ENCODE measurements around the gene UBXN6. TPM values are rescaled to one million over a fixed set of nuclear protein-coding genes. Genes with fewer than 3 reads are reported as not detected.

Gene UBXN6
- total RNA-seq, 1 experiment from 2014 or later = 34.1 TPM

- Histone ChIP-seq H3K27me3 (ENCODE audit: insufficient read depth, low read length) (no peaks in the 10 kb centered on the region), H4K91ac (ENCODE audit: insufficient read length, low read depth, low read length) (no peak overlapping the region), H3K4me1 (ENCODE audit: insufficient read depth, low read length) (no peaks in the 10 kb centered on the region), H3K14ac (ENCODE audit: insufficient read depth, low read length) (no peak overlapping the region; the same call in 1 of the 2 replicates), H3K4ac (ENCODE audit: low read depth, low read length) (no peak overlapping the region), H2AK5ac (ENCODE audit: insufficient read length, low read length) (no peak overlapping the region), H4K5ac (ENCODE audit: insufficient read length, low read depth, low read length) (no peak overlapping the region), H3K18ac (ENCODE audit: insufficient read length, low read depth, low read length) (no peak overlapping the region), H2BK12ac (ENCODE audit: insufficient read length, low read depth, low read length) (no peak overlapping the region), H2BK15ac (ENCODE audit: low read depth, low read length) (no peak overlapping the region), H3K79me2 (ENCODE audit: insufficient read depth, low read length) (no peaks in the 10 kb centered on the region), H3K23ac (ENCODE audit: insufficient read length, low read depth, low read length) (no peak overlapping the region), H3K56ac (ENCODE audit: insufficient read length, low read depth, low read length) (no peak overlapping the region), H3T11ph (ENCODE audit: low read length) (no peak overlapping the region), H2AFZ (ENCODE audit: low read length) (no peak overlapping the region), H3K27ac (ENCODE audit: insufficient read length, low read depth, low read length) (no peak overlapping the region), H3K9ac (ENCODE audit: extremely low read depth, insufficient read length, low read length) (no peak overlapping the region), H4K20me1 (ENCODE audit: control insufficient read depth, insufficient read depth, insufficient read length) (no peaks in the 10 kb centered on the region), H2BK20ac (ENCODE audit: low read depth, low read length, poor library complexity, severe bottlenecking) (no peak overlapping the region), H3K4me2 (ENCODE audit: insufficient read depth, insufficient read length, low read length) (no peak overlapping the region), H3K23me2 (ENCODE audit: insufficient read length, low read depth, low read length, poor library complexity, severe bottlenecking) (peaks cover 2% of the 10 kb centered on the region), H4K8ac (replicated peaks; ENCODE audit: insufficient read length, low read depth, low read length) (no peak overlapping the region), H2BK120ac (ENCODE audit: low read depth, low read length, poor library complexity, severe bottlenecking) (no peak overlapping the region), H3K79me1 (ENCODE audit: insufficient read depth, low read depth, low read length, poor library complexity, severe bottlenecking) (no peaks in the 10 kb centered on the region), H3K9me3 (ENCODE audit: control insufficient read depth, low read depth, low read length) (no peaks in the 10 kb centered on the region), H2BK5ac (ENCODE audit: insufficient read length, low read length) (no peak overlapping the region)
- no CpG with 5 or more reads among the region's 34 CpGs for WGBS (ENCODE audit: extremely low coverage, insufficient read length, low lambda C conversion rate)
- H3K4me3 Mint-ChIP-seq = no peak overlapping the region
- no peak overlapping the region for H3K27ac Mint-ChIP-seq
- no peaks in the 10 kb centered on the region for H3K9me3 Mint-ChIP-seq
- no peak for TF ChIP-seq CTCF (conservative IDR thresholded peaks at IDR 0.05)
- DNase-seq = no peak
- H3K36me3 Mint-ChIP-seq (ENCODE audit: insufficient read depth in 1 of 3, low read depth in 3 of 3) = peaks cover 12 to 39% (median 30%) of the 10 kb centered on the region in 3 experiments; a peak in 6 of 7 replicates
- H3K27me3 Mint-ChIP-seq (ENCODE audit: low read depth) = peaks cover 40% of the 10 kb centered on the region
- H3K4me1 Mint-ChIP-seq = no peaks in the 10 kb centered on the region
Measured at GRCh38 chr19:4505570-4506448, 48.2 kb upstream of the UBXN6 start.

All from H9 (cell line).